GM19467 (cell line): ENCODE measurements around the gene PILRB.
"Not testable (repeated sequence)": the region's sequence is repeated elsewhere in the genome, so short reads cannot be mapped to it uniquely, and the experiment has no call there.

Experiments
- ATAC-seq: cut with Tn5 transposase; IDR thresholded peaks from one replicate; pipeline ENCODE4 v1.9.1; 2021; ENCODE audit warnings: mild to moderate bottlenecking, moderate library complexity; ENCODE audit not compliant: unreplicated experiment

PILRB gene

DNA sequence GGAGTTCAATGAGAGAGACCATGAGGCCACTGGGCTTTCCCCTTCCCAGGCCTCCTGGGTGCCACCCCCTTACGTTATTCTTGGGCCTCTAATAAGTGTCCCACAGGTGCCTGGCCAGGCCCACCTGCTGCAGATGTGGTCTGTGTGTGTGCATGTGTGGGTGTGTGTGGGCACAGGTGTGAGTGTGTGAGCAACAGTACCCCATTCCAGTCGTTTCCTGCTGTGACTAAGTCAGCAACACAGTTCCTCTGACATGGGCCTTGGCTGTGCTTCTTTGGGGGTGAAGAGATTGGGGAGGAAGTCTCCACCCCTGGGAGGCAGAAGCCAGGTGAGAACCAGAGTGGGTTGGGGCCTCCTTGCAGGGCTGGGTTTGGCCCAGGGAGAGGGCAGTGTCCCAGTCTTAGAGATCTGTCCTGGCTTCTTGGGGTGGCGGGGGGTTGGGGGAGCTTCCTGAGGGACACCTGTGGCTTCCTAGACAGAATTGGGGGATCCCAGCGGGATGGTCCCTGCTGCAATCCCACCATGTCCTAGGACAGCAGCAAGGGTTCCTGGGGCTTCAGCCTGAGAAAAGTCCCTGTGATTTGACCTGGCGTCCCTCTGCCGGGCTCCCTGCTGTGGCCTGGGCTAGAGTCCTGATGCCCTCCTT, 4.1 kb upstream of the PILRB start:
- no peak for ATAC-seq

DNA sequence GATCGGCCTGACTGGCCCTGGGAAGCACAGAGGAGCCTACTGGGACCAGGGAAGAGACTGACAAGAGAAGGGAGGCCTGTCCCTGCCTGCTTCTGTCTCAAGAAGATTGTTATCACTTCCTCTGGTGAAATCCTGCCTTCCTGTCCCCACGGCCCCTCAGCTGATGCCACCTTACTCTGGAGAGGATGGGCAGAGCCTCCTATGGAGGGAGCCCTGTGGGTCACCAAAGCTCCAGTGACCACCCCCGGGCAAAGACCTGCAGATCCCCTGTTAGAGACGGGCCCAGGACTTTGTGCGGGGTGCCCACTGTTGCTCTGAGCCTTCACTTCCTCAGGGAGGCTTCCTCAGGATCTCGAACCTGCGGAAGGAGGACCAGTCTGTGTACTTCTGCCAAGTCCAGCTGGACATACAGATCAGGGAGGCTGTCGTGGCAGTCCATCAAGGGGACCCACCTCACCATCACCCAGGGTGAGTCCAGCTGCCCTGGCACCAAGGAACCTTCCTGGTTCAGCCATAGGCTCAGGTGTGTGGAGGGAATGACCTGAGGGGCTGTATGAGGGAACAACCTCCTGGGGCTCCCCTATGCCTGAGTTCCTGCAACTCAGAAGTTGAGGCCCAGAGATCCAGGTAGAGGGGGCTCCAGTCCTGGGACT, 1.4 kb upstream of the PILRB start:
- ATAC-seq = no peak

DNA sequence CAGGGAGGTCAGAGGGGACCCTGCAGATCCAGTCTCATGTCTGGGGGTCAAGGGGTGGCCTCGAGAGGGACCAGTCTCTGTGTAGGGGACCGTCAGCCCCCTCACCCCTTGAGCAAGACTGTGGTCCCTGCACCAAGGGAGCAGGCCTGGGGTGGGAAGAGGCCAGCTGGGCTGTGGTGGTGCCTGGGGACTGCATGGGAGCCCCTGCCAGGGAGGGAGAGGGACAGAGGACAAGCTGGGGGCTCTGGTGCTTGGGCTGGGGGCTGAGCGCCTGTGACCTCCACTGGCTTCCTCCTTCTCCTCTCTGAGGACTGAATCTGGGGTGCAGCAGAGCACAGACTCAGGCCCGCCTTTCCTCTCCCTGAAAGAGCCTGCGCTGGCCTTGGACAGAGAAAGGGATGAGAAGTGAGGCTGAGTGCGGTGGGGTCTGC, 771 bp upstream of the PILRB start:
- no peak for ATAC-seq

DNA sequence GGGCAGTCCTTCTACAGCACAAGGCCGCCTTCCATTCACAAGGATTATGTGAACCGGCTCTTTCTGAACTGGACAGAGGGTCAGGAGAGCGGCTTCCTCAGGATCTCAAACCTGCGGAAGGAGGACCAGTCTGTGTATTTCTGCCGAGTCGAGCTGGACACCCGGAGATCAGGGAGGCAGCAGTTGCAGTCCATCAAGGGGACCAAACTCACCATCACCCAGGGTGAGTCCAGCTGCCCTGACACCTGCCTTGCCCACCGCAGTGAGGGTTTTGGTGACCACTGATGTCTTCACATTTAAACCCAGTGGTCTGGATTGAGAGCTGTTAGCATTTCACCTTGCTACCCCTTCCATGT, 918 bp downstream of the PILRB start:
- ATAC-seq = no peak

DNA sequence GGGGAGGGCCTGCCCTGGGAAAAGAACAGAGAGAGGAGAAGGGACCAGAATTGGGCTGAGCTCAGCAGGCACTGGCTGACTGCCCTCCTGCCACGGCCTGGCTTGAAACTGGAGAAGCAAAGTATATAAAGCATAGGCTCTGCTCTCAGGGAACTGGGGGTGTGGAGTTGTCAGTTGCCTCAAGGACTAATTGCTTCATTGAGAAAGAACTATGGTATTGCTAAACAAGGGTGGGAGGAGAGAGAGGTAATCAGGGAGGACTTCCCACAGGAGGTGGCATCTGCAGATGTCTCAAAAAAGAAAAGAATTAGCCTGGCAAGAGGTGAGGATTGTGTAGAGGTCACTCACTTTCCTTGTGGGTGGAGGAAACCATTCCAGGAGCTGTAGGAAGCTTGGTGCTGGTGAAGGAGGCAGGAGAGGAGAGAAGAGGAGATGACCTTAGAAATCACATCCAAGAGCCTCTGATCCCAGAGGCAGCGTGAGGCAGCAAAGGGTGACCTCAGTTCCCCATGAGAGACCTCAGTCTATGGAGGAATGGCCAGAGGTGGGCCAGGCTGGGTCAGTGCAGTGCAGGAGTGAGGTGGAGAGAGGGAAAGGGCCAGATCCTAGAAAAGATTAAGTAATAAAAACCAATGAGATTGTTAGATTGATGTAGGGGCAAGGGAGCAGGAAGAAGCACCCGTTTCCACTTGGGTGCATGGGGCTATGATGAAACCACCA, 2.4 kb downstream of the PILRB start:
- ATAC-seq = no peak

DNA sequence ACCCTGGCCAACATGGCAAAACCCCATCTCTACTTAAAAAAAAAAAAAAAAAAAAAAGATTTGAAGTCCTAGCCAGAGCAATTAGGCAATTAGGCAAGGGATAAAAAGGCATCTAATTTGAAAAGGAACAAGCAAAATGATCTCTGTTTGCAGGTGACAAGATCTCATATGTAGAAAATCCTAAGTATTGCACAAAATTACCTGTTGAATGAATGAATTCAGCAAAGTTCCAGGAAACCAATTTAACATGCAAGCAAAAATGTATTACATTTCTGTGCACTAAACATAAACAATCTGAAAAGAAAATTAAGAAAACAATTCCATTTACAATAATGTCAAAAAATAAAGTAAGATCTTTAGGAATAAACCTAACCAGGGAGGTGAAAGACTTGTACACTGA, 5.2 kb downstream of the PILRB start:
- ATAC-seq = no peak

DNA sequence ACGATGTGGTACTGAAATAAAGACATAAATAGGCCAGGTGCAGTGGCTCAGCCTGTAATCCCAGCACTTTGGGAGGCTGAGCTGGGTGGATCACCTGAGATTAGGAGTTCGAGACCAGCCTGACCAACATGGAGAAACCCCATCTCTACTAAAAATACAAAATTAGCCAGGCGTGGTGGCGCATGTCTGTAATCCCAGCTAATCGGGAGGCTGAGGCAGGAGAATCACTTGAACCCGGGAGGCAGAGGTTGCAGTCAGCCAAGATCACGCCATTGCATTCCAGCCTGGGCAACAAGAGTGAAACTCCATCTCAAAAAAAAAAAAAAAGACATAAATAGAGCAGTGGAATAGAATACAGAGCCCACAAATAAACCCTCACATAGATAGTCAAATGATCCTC, 5.9 kb downstream of the PILRB start:
- ATAC-seq = not testable (repeated sequence)

DNA sequence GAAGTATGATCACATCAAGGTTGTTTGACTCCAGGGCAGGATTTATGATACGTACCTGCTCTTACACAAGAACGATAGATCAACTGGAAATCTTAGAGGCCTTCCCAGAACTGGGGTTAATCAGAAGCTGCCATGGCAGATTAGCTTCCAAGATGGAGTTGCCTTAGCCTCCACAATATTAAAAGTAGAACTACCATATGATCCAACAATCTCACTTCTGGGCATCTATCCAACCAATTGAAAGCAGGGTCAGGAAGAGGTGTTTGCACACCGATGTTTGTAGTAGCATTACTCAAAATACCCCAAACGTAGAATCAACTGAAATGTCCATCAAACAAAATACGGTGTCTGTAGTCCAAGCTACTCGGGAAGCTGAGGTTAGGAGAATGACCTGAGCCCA, 6.6 kb downstream of the PILRB start:
- ATAC-seq = no peak

DNA sequence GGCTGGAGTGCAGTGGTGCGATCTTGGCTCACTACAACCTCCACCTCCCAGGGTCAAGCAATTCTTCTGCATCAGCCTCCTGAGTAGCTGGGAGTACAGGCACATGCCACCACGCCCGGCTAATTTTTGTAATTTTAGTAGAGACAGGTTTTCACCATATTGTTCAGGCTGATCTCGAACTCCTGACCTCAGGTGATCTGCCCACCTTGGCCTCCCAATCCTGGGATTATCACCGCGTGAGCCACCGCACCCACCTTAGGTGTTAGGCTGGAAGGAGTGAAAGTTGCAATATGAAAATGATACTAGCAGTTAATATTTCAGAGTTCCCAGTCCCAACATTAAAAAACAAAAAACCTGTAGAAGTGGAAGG, 8.1 kb downstream of the PILRB start:
- ATAC-seq = not testable (repeated sequence)

DNA sequence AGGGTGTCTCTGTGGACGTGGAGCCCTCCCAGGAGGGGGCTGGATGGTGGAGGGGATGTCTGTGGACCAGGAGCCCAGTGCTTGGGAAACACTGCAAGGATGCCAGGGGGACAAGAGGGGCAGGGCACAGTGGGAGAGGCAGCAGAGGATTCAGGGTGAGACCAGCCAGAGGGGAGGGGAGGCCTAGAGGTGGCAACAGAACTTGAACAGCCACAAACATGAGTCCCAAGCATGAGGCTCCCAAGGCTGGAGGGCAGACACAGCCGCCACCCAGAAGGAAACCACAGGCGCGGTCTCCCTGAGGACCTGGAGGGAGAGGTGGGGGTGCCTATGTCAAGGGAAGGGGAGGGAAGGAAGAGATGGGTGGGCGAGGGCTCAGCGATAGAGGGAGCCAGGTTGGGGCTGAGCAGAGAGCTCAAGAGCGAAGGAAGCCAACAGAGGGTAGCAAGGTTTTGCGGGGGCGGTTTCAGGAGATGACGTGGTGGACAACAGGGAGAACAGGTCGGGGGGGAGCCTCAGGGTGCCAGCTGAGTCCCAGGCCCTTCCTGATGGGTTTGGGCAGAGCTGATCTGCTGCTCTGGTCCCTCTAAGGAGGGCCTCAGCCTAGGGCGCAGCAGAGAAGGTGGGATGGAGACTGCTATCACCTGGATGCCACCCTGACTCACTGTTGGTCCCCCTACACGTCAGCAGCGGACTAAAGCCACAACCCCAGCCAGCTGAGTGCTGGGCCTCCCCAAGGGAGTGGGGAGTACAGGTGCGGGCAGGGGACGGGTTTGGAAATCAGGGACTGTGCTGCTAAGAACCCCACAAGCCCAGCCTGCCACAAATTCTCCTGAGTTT, 8.7 kb downstream of the PILRB start:
- ATAC-seq = no peak

DNA sequence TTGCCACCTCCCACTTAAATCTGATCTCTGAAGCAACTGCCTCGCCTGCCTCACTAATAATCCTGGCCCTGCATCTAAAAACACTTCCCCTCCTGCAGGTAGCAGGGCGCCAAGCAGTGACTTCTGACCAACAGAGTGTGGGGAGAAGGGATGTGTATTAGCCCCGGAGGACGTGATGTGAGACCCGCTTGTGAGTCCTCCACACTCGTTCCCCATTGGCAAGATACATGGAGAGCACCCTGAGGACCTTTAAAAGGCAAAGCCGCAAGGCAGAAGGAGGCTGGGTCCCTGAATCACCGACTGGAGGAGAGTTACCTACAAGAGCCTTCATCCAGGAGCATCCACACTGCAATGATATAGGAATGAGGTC, 9.3 kb downstream of the PILRB start:
- ATAC-seq = no peak

DNA sequence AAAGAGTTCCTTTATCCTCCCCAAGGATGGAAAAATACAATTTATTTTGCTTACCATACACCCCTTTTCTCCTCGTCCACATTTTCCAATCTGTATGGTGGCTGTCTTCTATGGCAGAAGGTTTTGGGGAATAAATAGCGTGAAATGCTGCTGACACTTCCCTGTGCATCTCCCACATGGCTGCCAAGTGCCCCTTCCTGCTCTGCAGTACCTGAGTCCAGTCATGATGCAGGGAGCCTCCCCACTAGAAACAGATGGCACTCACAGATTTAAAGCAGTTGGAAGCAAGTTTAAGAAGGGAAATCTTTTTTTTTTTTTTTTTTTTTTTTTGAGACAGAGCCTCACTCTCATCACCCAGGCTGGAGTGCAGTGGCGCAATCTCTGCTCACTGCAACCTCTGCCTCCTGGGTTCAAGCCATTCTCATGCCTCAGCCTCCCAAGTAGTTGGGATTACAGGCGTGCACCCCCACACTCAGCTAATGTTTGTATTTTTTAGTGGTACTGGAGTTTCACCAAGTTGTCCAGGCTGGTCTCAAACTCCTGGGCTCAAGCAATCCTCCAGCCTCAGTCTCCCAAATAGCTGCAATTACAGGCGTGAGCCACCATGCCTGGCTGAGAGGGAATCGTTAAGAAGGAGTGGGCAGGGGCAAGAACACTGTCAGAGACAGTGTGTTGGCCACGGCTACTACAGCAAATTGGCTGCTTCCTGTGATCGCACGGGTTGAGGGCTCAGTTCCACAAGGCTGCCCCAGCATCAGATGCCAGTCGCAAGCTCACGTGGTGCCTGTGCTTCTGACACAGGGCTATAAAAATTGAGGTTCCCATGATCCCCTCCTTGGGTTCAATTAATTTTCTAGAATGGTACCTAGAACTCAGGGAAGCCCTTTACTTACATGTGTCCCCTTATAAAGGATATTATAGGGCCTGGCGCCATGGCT, 10.0 kb downstream of the PILRB start:
- ATAC-seq = no peak

DNA sequence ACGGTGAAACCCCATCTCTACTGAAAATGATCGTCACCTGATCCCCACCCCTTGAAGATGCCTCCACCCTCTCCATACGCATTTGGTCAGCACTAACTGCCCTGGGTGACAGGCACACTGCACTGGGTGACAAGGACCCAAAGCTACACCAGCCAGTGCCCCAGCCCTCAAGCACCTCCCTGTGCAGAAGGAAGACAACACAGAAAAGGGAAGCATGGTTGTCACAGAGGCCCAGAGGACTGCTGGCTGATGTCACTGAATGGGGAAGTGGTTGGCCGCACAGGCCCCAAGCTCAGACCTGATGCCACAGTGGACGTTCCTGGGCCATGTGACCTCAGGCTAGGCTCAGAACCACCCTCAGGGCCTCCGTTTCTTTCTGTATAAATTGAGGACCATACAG, 11.2 kb downstream of the PILRB start:
- peak; percentile 58 for ATAC-seq

DNA sequence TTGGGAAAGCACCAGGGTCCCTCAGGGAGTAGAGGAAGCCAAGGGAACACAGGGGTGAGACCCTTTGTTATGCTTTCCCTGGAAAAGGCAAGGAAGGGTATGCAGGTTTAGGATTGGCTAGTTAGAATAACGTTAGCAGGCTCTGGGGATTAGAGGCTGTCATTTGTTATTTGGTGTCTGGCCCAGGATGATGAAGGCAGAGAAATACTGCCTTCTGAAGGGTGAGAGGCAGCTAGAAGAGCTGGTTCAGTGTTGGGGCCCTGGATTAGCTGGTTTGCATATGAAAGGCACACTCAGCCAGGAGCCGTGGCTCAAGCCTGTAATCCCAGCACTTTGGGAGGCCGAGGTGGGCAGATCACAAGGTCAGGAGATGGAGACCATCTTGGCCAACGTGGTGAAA, 12.4 kb downstream of the PILRB start:
- no peak for ATAC-seq

DNA sequence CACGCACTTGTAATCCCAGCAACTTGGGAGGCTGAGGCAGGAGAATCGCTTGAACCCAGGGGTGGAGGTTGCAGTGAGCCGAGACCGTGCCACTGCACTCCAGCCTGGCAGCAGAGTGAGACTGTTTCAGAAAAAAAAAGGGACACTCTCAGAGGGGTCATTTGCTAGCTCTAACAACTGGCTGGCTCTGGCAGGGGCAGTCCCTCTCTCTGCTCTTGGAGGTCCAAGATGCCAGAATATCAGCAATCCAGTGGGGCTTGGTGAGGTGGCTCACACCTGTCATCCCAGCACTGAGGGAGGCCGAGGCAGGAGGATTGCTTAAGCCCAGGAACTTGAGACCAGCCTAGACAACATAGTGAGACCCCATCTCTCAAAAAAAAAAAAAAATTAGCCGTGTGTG, 12.8 kb downstream of the PILRB start:
- no peak for ATAC-seq

DNA sequence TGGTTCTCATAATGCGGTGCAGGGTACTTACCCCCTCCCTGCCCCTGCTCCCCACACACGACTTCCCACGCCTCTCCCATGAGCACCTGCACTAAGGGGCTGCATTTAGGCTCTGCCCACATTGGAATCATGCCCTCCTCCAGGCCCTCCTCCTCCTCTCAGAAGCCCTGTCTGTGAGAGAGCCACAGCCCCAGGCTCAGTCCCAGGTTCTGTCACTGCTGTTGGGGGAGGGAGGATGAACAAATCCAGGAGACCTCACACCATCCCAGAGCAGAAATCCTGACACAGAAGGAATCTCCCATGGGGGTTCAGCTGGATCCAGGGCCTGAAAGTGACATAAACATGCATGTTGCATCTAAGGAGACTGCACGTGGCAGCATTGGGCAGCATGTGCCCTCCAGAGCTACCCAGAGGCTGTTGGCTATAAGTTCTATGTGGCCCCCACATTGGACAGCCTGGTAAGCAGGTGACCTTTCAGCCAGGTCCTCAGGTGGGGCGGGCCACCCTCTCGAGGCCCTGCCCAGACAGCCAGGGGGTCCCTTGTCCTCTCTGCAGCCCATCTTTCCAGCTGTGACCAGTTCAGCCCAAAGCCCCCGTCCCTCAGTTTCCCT, 13.7 kb downstream of the PILRB start:
- ATAC-seq = no peak

DNA sequence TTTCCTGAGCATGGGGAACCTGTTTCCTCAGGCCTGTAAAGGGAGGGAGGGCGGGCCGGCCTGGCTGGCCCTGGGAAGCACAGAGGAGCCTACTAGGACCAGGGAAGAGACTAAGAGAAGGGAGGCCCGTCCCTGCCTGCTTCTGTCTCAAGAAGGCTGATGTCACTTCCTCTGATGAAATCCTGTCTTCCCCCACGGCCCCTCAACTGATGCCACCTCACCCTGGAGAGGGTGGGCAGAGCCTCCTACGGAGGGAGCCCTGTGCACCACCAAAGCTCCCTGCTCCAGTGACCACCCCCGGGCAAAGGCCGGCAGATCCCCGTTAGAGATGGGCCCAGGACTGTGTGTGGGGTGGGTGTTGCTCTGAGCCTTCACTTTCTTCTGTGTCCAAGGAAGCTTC, 14.3 kb downstream of the PILRB start:
- ATAC-seq = no peak

DNA sequence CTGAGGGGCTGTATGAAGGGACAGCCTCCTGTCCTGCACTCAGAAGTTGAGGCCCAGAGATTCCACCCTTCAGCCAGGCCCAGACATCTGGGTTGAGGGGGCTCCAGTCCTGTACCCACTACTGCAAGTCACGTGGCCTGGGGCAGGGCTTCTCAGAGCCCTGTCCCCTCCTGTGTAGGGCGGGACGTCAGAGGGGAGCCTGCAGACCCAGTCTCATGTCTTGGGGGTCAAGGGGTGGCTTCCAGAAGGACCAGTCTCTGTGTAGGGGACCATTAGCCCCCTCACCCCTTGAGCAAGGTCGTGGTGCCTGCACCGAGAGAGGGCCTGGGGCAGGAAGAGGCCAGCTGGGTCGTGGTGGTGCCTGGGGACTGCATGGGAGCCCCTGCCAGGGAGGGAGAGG, 14.8 kb downstream of the PILRB start:
- no peak for ATAC-seq

DNA sequence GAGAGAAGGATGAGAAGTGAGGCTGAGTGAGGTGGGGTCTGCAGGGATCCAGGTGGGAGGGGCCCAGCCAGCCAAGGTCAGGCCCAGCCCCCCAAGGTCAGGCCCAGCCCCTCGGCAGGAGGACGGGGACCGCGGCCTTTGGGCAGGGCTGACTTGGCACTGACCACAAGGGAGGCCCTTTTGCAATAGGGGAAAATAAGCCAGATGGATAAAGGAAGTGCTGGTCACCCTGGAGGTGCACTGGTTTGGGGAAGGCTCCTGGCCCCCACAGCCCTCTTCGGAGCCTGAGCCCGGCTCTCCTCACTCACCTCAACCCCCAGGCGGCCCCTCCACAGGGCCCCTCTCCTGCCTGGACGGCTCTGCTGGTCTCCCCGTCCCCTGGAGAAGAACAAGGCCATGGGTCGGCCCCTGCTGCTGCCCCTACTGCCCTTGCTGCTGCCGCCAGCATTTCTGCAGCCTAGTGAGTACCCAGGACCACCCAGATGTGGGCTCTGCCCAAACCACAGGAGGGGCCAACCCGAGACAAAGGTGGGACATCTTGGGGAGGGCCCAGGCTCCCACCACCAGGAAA, 15.4 kb downstream of the PILRB start, which contains the start of gene PILRA:
Gene PILRA (plus strand): TSS at position 227 of the 571 bp plus-strand sequence. CDS start 170 bp downstream, at position 397.
- ATAC-seq = no peak
